CD4-positive, alpha-beta T cell treated with Interleukin-6 at 100 ng/mL for 8 hours (primary cell): ENCODE results near the gene KYAT1.
"Not testable (repeated sequence)": the region's sequence is repeated elsewhere in the genome, so short reads cannot be mapped to it uniquely, and the experiment has no call there.

Experiments used
- DNase-seq: peaks from one replicate; pipeline ENCODE4 v3.0.0-alpha.2; 2020; ENCODE audit warnings: mixed read lengths, low spot score

KYAT1 gene

GRCh38 chr9:128818099-128818838 lies 63.5 kb downstream of the KYAT1 start, which contains the start of gene ENDOG:
Gene ENDOG, plus strand, starts transcription at chr9:128818500. Its CDS starts 185 bp downstream, at chr9:128818685.
- DNase-seq = peak; percentile 96

- DNase-seq = no peak
These were observed 70.9 kb downstream of the KYAT1 start for GRCh38 chr9:128810873-128811272.

GRCh38 chr9:128809831-128810230 lies 71.9 kb downstream of the KYAT1 start:
- no peak for DNase-seq

GRCh38 chr9:128809036-128809599 lies 72.6 kb downstream of the KYAT1 start:
- no peak for DNase-seq

GRCh38 chr9:128808543-128808942 lies 73.2 kb downstream of the KYAT1 start:
- DNase-seq = no peak

GRCh38 chr9:128807827-128808226 lies 73.9 kb downstream of the KYAT1 start:
- no peak for DNase-seq

GRCh38 chr9:128805661-128806060 lies 76.1 kb downstream of the KYAT1 start:
- DNase-seq = no peak

GRCh38 chr9:128802482-128802881 lies 79.3 kb downstream of the KYAT1 start:
- no peak for DNase-seq

GRCh38 chr9:128800061-128800460 lies 81.7 kb downstream of the KYAT1 start:
- DNase-seq = no peak

GRCh38 chr9:128798896-128799295 lies 82.9 kb downstream of the KYAT1 start:
- DNase-seq = no peak

- DNase-seq = not testable (repeated sequence)
These were observed 86.8 kb downstream of the KYAT1 start for GRCh38 chr9:128794961-128795360.

- no peak for DNase-seq
These were observed 88.6 kb downstream of the KYAT1 start for GRCh38 chr9:128792978-128793686.

- no peak for DNase-seq
These were observed 89.6 kb downstream of the KYAT1 start for GRCh38 chr9:128792134-128792533.

- no peak for DNase-seq
These were observed 91.2 kb downstream of the KYAT1 start for GRCh38 chr9:128790536-128790935.

GRCh38 chr9:128788445-128788844 lies 93.3 kb downstream of the KYAT1 start:
- no peak for DNase-seq

GRCh38 chr9:128787659-128788058 lies 94.1 kb downstream of the KYAT1 start:
- DNase-seq = no peak

- peak; percentile 87 for DNase-seq
These were observed 94.8 kb downstream of the KYAT1 start, which contains the start of gene TBC1D13 for GRCh38 chr9:128786681-128787601. Gene TBC1D13, plus strand, starts transcription at chr9:128787253. Its CDS starts 101 bp downstream, at chr9:128787354.

- DNase-seq = no peak
These were observed 96.3 kb downstream of the KYAT1 start for GRCh38 chr9:128785427-128785826.
